Transverse colon (tissue), 4 donors: ENCODE data around the gene SYNE3.

Experiments used
- CTCF ChIP-seq, 5 experiments: fragments of 200-600 bp in 3 of 5; fragments of 450-650 bp in 2 of 5; sonication (generic) in 3 of 5; IDR thresholded peaks; 1 replicate in 2 of 5; 2 replicates in 3 of 5; pipeline ENCODE4 v1.5.1; 2016 to 2017; ENCODE audit warnings: antibody characterized with exemption in 5 of 5, inconsistent platforms in 3 of 5, mild to moderate bottlenecking in 2 of 5, moderate library complexity in 1 of 5
- EP300 ChIP-seq: sonication (generic); formaldehyde crosslinking; IDR thresholded peaks from one replicate; pipeline ENCODE4 v1.6.1; 2017; ENCODE audit warnings: antibody characterized with exemption, low read depth
- POLR2AphosphoS5 ChIP-seq, 3 donors: sonication (generic); formaldehyde crosslinking; IDR thresholded peaks; one replicate each; pipeline ENCODE4 v1.6.1; 2016; ENCODE audit warnings: antibody characterized with exemption in 3 of 3

DNA sequence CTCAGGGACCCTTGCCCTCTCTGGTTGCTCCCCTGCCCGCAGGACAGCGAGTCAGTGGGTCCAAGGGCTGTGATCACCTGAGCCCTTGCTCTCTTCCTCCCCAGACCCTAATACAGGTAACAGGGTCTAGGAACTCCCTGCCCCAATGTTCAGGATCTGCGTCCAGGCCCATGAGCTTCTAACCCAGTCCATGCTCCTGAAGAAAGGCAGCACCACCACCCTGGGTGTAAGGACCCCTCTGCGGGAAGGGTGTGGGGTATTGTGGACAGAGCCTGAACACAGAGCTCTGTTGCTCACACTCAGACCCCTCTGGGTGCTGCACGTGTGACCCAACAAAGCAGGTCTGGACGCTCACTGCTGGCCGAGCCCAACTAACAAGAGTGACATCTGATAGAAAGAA lies 36.7 kb upstream of the SYNE3 start:
- TF ChIP-seq CTCF (IDR thresholded peaks at IDR 0.05) (no peak), EP300 (no peak), POLR2AphosphoS5 (IDR thresholded peaks at IDR 0.05) (no peak)
